Hepatic stellate cell (primary cell): ENCODE data around the gene NR1D1.

Source experiments
- DNase-seq: peaks from one replicate; pipeline ENCODE4 v3.0.0; 2011; ENCODE audit warnings: low spot score

The NR1D1 gene

GRCh38 chr17:40111221-40112128, 11.1 kb upstream of the NR1D1 start:
- DNase-seq, result peak; percentile 86

GRCh38 chr17:40110026-40110845, 9.8 kb upstream of the NR1D1 start:
- no peak for DNase-seq

- DNase-seq, result no peak
These were observed 8.8 kb upstream of the NR1D1 start for GRCh38 chr17:40108970-40109824.

- DNase-seq, result no peak
These were observed 7.3 kb upstream of the NR1D1 start for GRCh38 chr17:40107522-40108174.

- DNase-seq, result no peak
These were observed 6.6 kb upstream of the NR1D1 start for GRCh38 chr17:40106760-40107521.

GRCh38 chr17:40105861-40106759, 5.7 kb upstream of the NR1D1 start:
- DNase-seq, result no peak

GRCh38 chr17:40104594-40105486, 4.5 kb upstream of the NR1D1 start:
- no peak for DNase-seq

GRCh38 chr17:40103688-40104087, 3.3 kb upstream of the NR1D1 start:
- DNase-seq, result no peak

- no peak for DNase-seq
These were observed 2.8 kb upstream of the NR1D1 start for GRCh38 chr17:40103071-40103661.

GRCh38 chr17:40101367-40102210, 1.2 kb upstream of the NR1D1 start:
- DNase-seq, result no peak

- DNase-seq, result peak; percentile 99
These were observed 429 bp upstream of the NR1D1 start for GRCh38 chr17:40100669-40101366.

GRCh38 chr17:40099619-40100418, 570 bp downstream of the NR1D1 start:
- DNase-seq, result no peak

GRCh38 chr17:40098846-40099618, 1.4 kb downstream of the NR1D1 start:
- DNase-seq, result peak; percentile 99

- peak; percentile 63 for DNase-seq
These were observed 2.2 kb downstream of the NR1D1 start for GRCh38 chr17:40097931-40098845.
